CD4-positive, alpha-beta memory T cell (primary cell): ENCODE data around the gene NPR1. TPM values are rescaled to one million over a fixed set of nuclear protein-coding genes. Genes with fewer than 3 reads are reported as not detected.

Experiments used
- CTCF ChIA-PET: fragments of 350-600 bp; sonication (Branson Sonifier 250); formaldehyde crosslinking; loops from one replicate; lab custom pipeline; 2021; ENCODE audit warnings: inconsistent platforms; ENCODE audit not compliant: partially characterized antibody; lab: Charles Lee
- POLR2A ChIA-PET: fragments of 350-600 bp; sonication (Branson Sonifier 250); formaldehyde crosslinking; loops from one replicate; lab custom pipeline; 2021; ENCODE audit not compliant: partially characterized antibody; lab: Charles Lee
- DNase-seq, 5 donors: peaks; one replicate each; pipeline versions ENCODE4 v3.0.0 to v3.0.0-alpha.2; 2020 to 2022; ENCODE audit warnings: mixed read lengths in 1 of 5
- H3K27ac ChIP-seq: one replicate; pipeline ENCODE4 v1.7.0; 2013; ENCODE audit warnings: low read depth, low read length
- H3K27me3 ChIP-seq: 2 replicates; pipeline ENCODE4 v1.7.0; 2013; ENCODE audit warnings: mild to moderate bottlenecking, low read length, moderate library complexity; ENCODE audit not compliant: insufficient read depth
- H3K36me3 ChIP-seq: 2 replicates; pipeline ENCODE4 v1.7.0; 2013; ENCODE audit warnings: mild to moderate bottlenecking, low read length, moderate library complexity; ENCODE audit not compliant: insufficient read depth
- H3K4me1 ChIP-seq: 2 replicates; pipeline ENCODE4 v1.7.0; 2013; ENCODE audit warnings: mild to moderate bottlenecking, low read length, moderate library complexity; ENCODE audit not compliant: insufficient read depth
- H3K4me3 ChIP-seq, 2 donors: one replicate each; pipeline ENCODE4 v1.7.0; 2013; ENCODE audit warnings: low read length in 2 of 2, mild to moderate bottlenecking in 1 of 2
- H3K9me3 ChIP-seq, 2 donors: one replicate each; pipeline ENCODE4 v1.7.0; 2013; ENCODE audit warnings: low read length in 2 of 2, control low read depth in 1 of 2; ENCODE audit not compliant: control insufficient read depth in 1 of 2
- H3K27ac Mint-ChIP-seq, 7 donors: one replicate each; pipeline ENCODE4 v1.8.0; 2020 to 2021; ENCODE audit warnings: mixed read lengths in 7 of 7, mild to moderate bottlenecking in 6 of 7, inconsistent platforms in 3 of 7, moderate library complexity in 3 of 7
- H3K27me3 Mint-ChIP-seq, 2 donors: one replicate each; pipeline ENCODE4 v1.8.0; 2020 to 2021; ENCODE audit warnings: mixed read lengths in 2 of 2
- H3K36me3 Mint-ChIP-seq, 2 donors: one replicate each; pipeline ENCODE4 v1.8.0; 2020 to 2021; ENCODE audit warnings: mixed read lengths in 2 of 2, inconsistent platforms in 1 of 2, mild to moderate bottlenecking in 1 of 2
- H3K4me1 Mint-ChIP-seq, 4 donors: one replicate each; pipeline ENCODE4 v1.8.0; 2020 to 2021; ENCODE audit warnings: mixed read lengths in 4 of 4, mild to moderate bottlenecking in 1 of 4
- H3K4me3 Mint-ChIP-seq, 8 donors: one replicate each; pipeline ENCODE4 v1.8.0; 2020 to 2021; ENCODE audit warnings: mixed read lengths in 8 of 8, mild to moderate bottlenecking in 7 of 8, moderate library complexity in 6 of 8, inconsistent platforms in 3 of 8
- H3K9me3 Mint-ChIP-seq, 8 donors: one replicate each; pipeline ENCODE4 v1.8.0; 2020 to 2021; ENCODE audit warnings: mixed read lengths in 8 of 8, mild to moderate bottlenecking in 5 of 8, inconsistent platforms in 3 of 8, moderate library complexity in 1 of 8
- intact Hi-C: fragments of 100-400 bp; cut with micrococcal nuclease; formaldehyde crosslinking; loops from one replicate; pipeline ENCODE4 v1.15.1; 2023
- polyA plus RNA-seq, 2 donors: library from polyadenylated mRNA; unstranded; fragments of 300-500 nt; fragmentation: Illumina TruSeq; gene quantifications; one replicate each; pipeline ENCODE4 v1.2.3, GENCODE V29; 2021
- total RNA-seq, 2 experiments: library from RNA; stranded (reverse); gene quantifications; one replicate each; pipeline ENCODE4 v1.2.3, GENCODE V29; 2021

Gene NPR1
- total and polyA plus RNA-seq, 4 experiments from 2014 or later = not detected

GRCh38 chr1:153648000-153648643 lies 30.4 kb upstream of the NPR1 start:
- no peaks in the 10 kb centered on the region for H3K27me3 Mint-ChIP-seq
- intact Hi-C loops = no loop called here
- H3K4me1 Mint-ChIP-seq = peaks cover 36 to 62% (median 48%) of the 10 kb centered on the region in 4 donors

GRCh38 chr1:153649137-153649862 lies 29.2 kb upstream of the NPR1 start:
- Histone ChIP-seq H3K4me1 (peaks cover 28% of the 10 kb centered on the region), H3K4me3 (no peak overlapping the region), H3K27ac (peak overlapping the region; percentile 17), H3K9me3 (no peaks in the 10 kb centered on the region), H3K36me3 (peaks cover 18% of the 10 kb centered on the region), H3K27me3 (no peaks in the 10 kb centered on the region)
- Mint-ChIP-seq H3K4me3 (peak overlapping the region in 7 of 8 donors; percentile 35 to 76 (median 61)), H3K4me1 (peaks cover 27 to 54% (median 38%) of the 10 kb centered on the region in 4 donors), H3K27me3 (no peaks in the 10 kb centered on the region), H3K36me3 (peaks cover 16 to 32% of the 10 kb centered on the region in 2 donors), H3K9me3 (no peaks in the 10 kb centered on the region), H3K27ac (peak overlapping the region; percentile 60 to 91 (median 88))
- CTCF ChIA-PET = interaction anchor here (1.0 to 1.5 kb wide), 3 partner anchors 28 to 327 kb away, joined by 3 to 4 read pairs (median 3); no protein-coding TSS in a partner anchor
- POLR2A ChIA-PET = interaction anchor here (0.6 to 8.9 kb wide), 5 partner anchors 9 to 23 kb away, joined by 4 to 80 read pairs (median 6); partner anchors contain the start of genes CHTOP, ILF2 and SNAPIN
- intact Hi-C loops = no loop called here
- peak in 3 of 5 donors; percentile 20 to 32 (median 28) for DNase-seq

More at GRCh38 chr1:153648000-153648643, 30.4 kb upstream of the NPR1 start:
- Histone ChIP-seq H3K27me3 (no peaks in the 10 kb centered on the region), H3K4me3 (no peak overlapping the region), H3K9me3 (no peaks in the 10 kb centered on the region), H3K36me3 (peaks cover 29% of the 10 kb centered on the region), H3K27ac (no peak overlapping the region), H3K4me1 (peaks cover 38% of the 10 kb centered on the region)
- Mint-ChIP-seq H3K4me3 (no peak overlapping the region), H3K27ac (peak overlapping the region in 5 of 7 donors; percentile 10 to 85 (median 66)), H3K36me3 (peaks cover 26 to 44% of the 10 kb centered on the region in 2 donors), H3K9me3 (no peaks in the 10 kb centered on the region)
- ChIA-PET POLR2A (interaction anchor here (0.7 to 8.9 kb wide), 5 partner anchors 10 to 330 kb away, joined by 3 to 80 read pairs (median 13); partner anchors contain the start of genes CHTOP, INTS3, JTB and SNAPIN), CTCF (interaction anchor here (1.0 to 1.7 kb wide), 3 partner anchors 13 to 138 kb away, joined by 3 to 6 read pairs (median 4); no protein-coding TSS in a partner anchor)
- no peak for DNase-seq

GRCh38 chr1:153649863-153650235 lies 28.6 kb upstream of the NPR1 start:
- Mint-ChIP-seq H3K36me3 (peaks cover 10 to 27% of the 10 kb centered on the region in 2 donors), H3K27ac (peak overlapping the region in 6 of 7 donors; percentile 54 to 91 (median 88)), H3K4me1 (peaks cover 23 to 48% (median 33%) of the 10 kb centered on the region in 4 donors), H3K9me3 (no peaks in the 10 kb centered on the region), H3K27me3 (no peaks in the 10 kb centered on the region), H3K4me3 (peak overlapping the region in 7 of 8 donors; percentile 35 to 76 (median 61))
- ChIA-PET CTCF (interaction anchor here (1.0 to 1.5 kb wide), 3 partner anchors 28 to 327 kb away, joined by 3 to 4 read pairs (median 3); no protein-coding TSS in a partner anchor), POLR2A (interaction anchor here (0.8 to 8.9 kb wide), 4 partner anchors 9 to 21 kb away, joined by 4 to 80 read pairs (median 6); partner anchors contain the start of genes CHTOP, ILF2 and SNAPIN)
- Histone ChIP-seq H3K27ac (peak overlapping the region; percentile 17), H3K4me1 (peaks cover 26% of the 10 kb centered on the region), H3K4me3 (no peak overlapping the region), H3K36me3 (peaks cover 13% of the 10 kb centered on the region), H3K9me3 (no peaks in the 10 kb centered on the region), H3K27me3 (no peaks in the 10 kb centered on the region)
- intact Hi-C loops = no loop called here
- no peak for DNase-seq

GRCh38 chr1:153651771-153652170 lies 26.7 kb upstream of the NPR1 start:
- H3K9me3 ChIP-seq = no peaks in the 10 kb centered on the region
- POLR2A ChIA-PET = interaction anchor here (0.6 to 1.2 kb wide), 5 partner anchors 8 to 76 kb away, joined by 3 read pairs; partner anchors contain the start of genes CHTOP and INTS3
- H3K9me3 Mint-ChIP-seq = no peaks in the 10 kb centered on the region
- H3K4me3 Mint-ChIP-seq = no peak overlapping the region
- H3K36me3 ChIP-seq = no peaks in the 10 kb centered on the region
- H3K27me3 Mint-ChIP-seq = no peaks in the 10 kb centered on the region
- H3K27me3 ChIP-seq = no peaks in the 10 kb centered on the region
- intact Hi-C loops = no loop called here
- no peak overlapping the region for H3K4me3 ChIP-seq
- no peak for DNase-seq
- no peak overlapping the region for H3K27ac Mint-ChIP-seq
- H3K4me1 Mint-ChIP-seq = peaks cover 13 to 37% (median 20%) of the 10 kb centered on the region in 4 donors
- peaks cover 16% of the 10 kb centered on the region for H3K4me1 ChIP-seq
- CTCF ChIA-PET = interaction anchor here (1.7 to 2.4 kb wide), 2 partner anchors 9 to 13 kb away, joined by 5 read pairs; no protein-coding TSS in a partner anchor
- peaks cover 0 to 8% of the 10 kb centered on the region in 2 donors for H3K36me3 Mint-ChIP-seq
- H3K27ac ChIP-seq = no peak overlapping the region

GRCh38 chr1:153652805-153653500 lies 25.5 kb upstream of the NPR1 start:
- Histone ChIP-seq H3K9me3 (no peaks in the 10 kb centered on the region), H3K27me3 (no peaks in the 10 kb centered on the region), H3K27ac (no peak overlapping the region), H3K4me3 (no peak overlapping the region), H3K36me3 (no peaks in the 10 kb centered on the region), H3K4me1 (peaks cover 18% of the 10 kb centered on the region)
- Mint-ChIP-seq H3K9me3 (no peaks in the 10 kb centered on the region), H3K4me3 (no peak overlapping the region), H3K27ac (peak overlapping the region in 2 of 7 donors; percentile 44 to 53), H3K27me3 (no peaks in the 10 kb centered on the region), H3K36me3 (peaks cover 0 to 2% of the 10 kb centered on the region in 2 donors), H3K4me1 (peaks cover 10 to 29% (median 15%) of the 10 kb centered on the region in 4 donors)
- CTCF ChIA-PET = interaction anchor here (1.7 to 2.4 kb wide), 2 partner anchors 10 to 14 kb away, joined by 5 read pairs; no protein-coding TSS in a partner anchor
- no peak for DNase-seq
- intact Hi-C loops = no loop called here
- POLR2A ChIA-PET = interaction anchor here (1.0 kb wide), 1 partner anchor 13 kb away, joined by 3 read pairs; no protein-coding TSS in a partner anchor

GRCh38 chr1:153655333-153655732 lies 23.2 kb upstream of the NPR1 start:
- no peaks in the 10 kb centered on the region for H3K9me3 Mint-ChIP-seq
- peak overlapping the region in 1 of 7 donors; percentile 10 for H3K27ac Mint-ChIP-seq
- Histone ChIP-seq H3K27me3 (no peaks in the 10 kb centered on the region), H3K4me1 (peaks cover 19% of the 10 kb centered on the region), H3K4me3 (no peak overlapping the region), H3K27ac (no peak overlapping the region), H3K36me3 (no peaks in the 10 kb centered on the region), H3K9me3 (no peaks in the 10 kb centered on the region)
- H3K27me3 Mint-ChIP-seq = no peaks in the 10 kb centered on the region
- CTCF ChIA-PET = no interaction called here
- intact Hi-C loops = no loop called here
- no peak overlapping the region for H3K4me3 Mint-ChIP-seq
- H3K36me3 Mint-ChIP-seq = peaks cover 0 to 6% of the 10 kb centered on the region in 2 donors
- no peak for DNase-seq
- H3K4me1 Mint-ChIP-seq = peaks cover 9 to 25% (median 14%) of the 10 kb centered on the region in 4 donors
- POLR2A ChIA-PET = interaction anchor here (0.8 to 1.2 kb wide), 2 partner anchors 16 to 22 kb away, joined by 3 to 4 read pairs; partner anchors contain the start of gene CHTOP
